ENCODE data around the gene AIP.

The AIP gene

DNA sequence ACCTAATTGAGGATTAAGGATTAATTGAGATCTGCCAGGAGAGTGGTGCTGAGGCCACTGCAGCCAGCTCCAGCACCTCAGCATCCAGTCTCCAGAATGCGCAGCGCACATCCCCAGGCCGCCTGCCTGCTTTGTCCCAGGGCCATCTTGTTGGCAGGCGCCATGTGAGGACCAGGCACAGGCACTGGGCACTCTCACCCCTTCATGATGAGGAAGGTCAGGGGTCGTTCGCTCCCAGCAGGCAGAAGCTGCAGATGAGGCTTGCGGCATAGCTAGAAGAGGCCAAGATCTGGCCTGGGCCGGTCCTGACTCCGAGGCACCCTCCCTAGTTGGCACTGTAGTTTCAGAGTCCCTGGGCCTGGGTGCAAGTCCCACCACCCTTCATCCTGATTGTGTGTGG is 34.0 kb downstream of the AIP start:
- no peak for FAIRE-seq
- no peak for TF ChIP-seq SPI1 (IDR thresholded peaks at IDR 0.05; ENCODE audit: low read depth, low read length)
- TF ChIP-seq PAX5 (IDR thresholded peaks at IDR 0.05; ENCODE audit: insufficient read depth, low read length, severe bottlenecking): no peak
- no peak for TF ChIP-seq POU2F2 (IDR thresholded peaks at IDR 0.05; ENCODE audit: low read depth, low read length)
- TF ChIP-seq POLR2AphosphoS5 (IDR thresholded peaks at IDR 0.05; ENCODE audit: low read depth, low read length): no peak
- TF ChIP-seq POLR2A (IDR thresholded peaks at IDR 0.05; ENCODE audit: low read depth, low read length): no peak
- TF ChIP-seq TAF1 (IDR thresholded peaks at IDR 0.05; ENCODE audit: low read depth, low read length): no peak
- DNase-seq (ENCODE audit: insufficient read length, low spot score): no peak

DNA sequence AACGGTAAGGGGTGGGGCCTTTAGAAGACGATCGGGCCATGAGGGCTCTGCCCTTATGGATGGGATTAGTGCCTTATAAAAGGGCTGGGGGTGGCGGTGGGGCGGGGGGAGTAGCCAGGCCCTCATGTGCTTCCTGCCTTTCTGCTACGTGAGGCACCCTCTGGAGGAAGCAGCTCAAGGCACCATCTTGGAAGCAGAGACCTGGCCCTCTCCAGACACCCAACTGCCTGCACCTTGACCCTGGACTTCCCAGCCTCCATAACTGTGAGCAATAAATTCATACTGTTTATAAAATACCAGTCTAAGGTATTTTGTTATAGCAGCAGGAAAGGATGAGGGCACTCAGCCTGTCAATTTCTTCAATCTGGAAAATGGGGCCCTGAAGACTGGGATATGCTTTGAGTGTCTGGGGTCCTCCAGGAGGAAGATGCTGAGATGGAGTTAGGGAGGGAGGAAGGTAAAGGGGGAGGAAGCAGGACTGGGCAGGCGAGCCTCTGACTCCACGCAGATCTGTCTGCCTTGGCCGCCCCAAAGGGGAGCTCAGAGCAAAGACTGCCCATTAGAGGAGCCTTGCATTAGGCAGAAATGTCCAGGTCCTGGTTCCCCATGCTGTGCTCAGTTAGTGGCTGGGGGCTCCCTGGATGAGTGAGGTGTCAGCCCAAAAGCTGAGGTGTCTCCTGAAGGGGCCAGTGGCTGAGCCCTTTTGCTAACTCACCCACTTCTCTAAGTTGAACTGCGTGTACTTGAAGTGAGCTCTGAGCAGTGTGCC is 35.1 kb downstream of the AIP start:
- no peak for FAIRE-seq
- no peak for DNase-seq (ENCODE audit: insufficient read length, low spot score)
- TF ChIP-seq POLR2AphosphoS5 (IDR thresholded peaks at IDR 0.05; ENCODE audit: low read depth, low read length): no peak
- no peak for TF ChIP-seq PAX5 (IDR thresholded peaks at IDR 0.05; ENCODE audit: insufficient read depth, low read length, severe bottlenecking)
- TF ChIP-seq POU2F2 (IDR thresholded peaks at IDR 0.05; ENCODE audit: low read depth, low read length): no peak
- TF ChIP-seq POLR2A (IDR thresholded peaks at IDR 0.05; ENCODE audit: low read depth, low read length): no peak
- no peak for TF ChIP-seq SPI1 (IDR thresholded peaks at IDR 0.05; ENCODE audit: low read depth, low read length)
- no peak for TF ChIP-seq TAF1 (IDR thresholded peaks at IDR 0.05; ENCODE audit: low read depth, low read length)

DNA sequence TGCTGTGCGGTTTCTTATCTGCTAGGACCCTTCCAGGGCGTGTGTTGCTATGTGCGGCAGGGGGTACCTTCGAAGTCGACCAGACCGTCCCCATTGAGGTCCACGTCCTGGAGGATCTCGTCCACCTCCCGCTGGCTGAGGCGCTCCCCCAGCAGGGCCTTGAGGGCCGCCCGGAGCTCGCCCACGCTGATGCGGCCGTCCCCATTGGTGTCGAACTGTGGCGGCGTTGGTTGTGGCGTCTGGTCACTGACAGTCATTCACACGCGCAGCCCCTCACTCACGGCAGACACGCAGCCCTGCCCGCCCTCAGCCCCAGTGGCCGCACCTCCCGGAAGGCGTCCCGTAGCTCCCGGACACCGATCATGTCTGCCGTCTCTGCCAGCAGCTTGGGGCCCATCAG is 36.9 kb downstream of the AIP start:
- DNase-seq (ENCODE audit: insufficient read length, low spot score) (no peak), FAIRE-seq (no peak)
- no peak for TF ChIP-seq POLR2AphosphoS5 (IDR thresholded peaks at IDR 0.05; ENCODE audit: low read depth, low read length)
- no peak for TF ChIP-seq POLR2A (IDR thresholded peaks at IDR 0.05; ENCODE audit: low read depth, low read length)
- no peak for TF ChIP-seq PAX5 (IDR thresholded peaks at IDR 0.05; ENCODE audit: insufficient read depth, low read length, severe bottlenecking)
- TF ChIP-seq POU2F2 (IDR thresholded peaks at IDR 0.05; ENCODE audit: low read depth, low read length): no peak
- TF ChIP-seq TAF1 (IDR thresholded peaks at IDR 0.05; ENCODE audit: low read depth, low read length): no peak
- no peak for TF ChIP-seq SPI1 (IDR thresholded peaks at IDR 0.05; ENCODE audit: low read depth, low read length)

DNA sequence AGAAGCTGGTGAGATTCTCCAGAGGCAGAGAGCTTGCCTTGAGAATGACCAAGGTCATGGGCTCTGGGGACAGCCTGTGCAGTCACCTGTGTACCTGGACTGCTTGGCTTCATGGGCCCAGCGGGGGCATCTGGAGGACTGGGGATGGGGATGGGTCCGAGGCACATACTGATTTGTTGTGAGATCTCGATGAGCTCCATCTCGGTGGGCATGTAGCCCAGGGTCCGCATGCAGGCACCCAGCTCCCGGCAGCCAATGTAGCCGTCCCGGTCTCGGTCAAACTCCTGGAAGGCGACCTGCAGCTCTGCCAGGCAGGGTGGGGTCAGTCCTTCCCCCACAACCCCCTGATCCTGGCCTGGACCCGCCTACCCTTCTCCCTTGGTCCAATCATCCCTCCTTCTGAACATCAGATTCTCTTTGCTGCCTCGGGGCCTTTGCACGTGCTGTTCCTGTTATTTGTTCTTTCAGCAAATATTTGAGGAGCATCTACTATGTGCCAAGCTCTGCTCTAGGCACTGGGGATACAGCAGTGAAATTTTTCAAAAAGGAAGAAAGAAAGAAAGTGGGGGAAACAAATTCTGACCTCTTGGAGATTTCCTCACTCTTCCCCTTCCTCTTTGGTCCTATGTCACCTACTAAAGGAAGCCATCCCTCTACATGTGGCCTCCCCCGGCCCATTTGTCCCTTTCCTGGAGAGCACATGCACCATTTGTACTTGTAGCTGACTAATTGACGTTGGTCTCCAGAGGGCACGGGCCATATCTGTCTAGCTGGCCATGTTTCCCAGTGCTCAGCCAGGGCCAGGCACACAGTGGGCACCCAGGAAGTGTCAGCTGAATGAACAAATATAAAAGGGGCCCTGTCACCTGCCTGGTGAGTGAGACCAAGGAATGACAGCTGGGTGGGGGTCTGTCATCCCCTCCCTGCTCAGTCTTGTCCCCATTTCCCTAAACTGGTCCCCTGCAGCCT is 38.3 kb downstream of the AIP start:
- DNase-seq (ENCODE audit: insufficient read length, low spot score): no peak
- no peak for TF ChIP-seq TAF1 (IDR thresholded peaks at IDR 0.05; ENCODE audit: low read depth, low read length)
- no peak for TF ChIP-seq POLR2A (IDR thresholded peaks at IDR 0.05; ENCODE audit: low read depth, low read length)
- TF ChIP-seq PAX5 (IDR thresholded peaks at IDR 0.05; ENCODE audit: insufficient read depth, low read length, severe bottlenecking): no peak
- TF ChIP-seq POU2F2 (IDR thresholded peaks at IDR 0.05; ENCODE audit: low read depth, low read length): no peak
- no peak for TF ChIP-seq SPI1 (IDR thresholded peaks at IDR 0.05; ENCODE audit: low read depth, low read length)
- FAIRE-seq: no peak

DNA sequence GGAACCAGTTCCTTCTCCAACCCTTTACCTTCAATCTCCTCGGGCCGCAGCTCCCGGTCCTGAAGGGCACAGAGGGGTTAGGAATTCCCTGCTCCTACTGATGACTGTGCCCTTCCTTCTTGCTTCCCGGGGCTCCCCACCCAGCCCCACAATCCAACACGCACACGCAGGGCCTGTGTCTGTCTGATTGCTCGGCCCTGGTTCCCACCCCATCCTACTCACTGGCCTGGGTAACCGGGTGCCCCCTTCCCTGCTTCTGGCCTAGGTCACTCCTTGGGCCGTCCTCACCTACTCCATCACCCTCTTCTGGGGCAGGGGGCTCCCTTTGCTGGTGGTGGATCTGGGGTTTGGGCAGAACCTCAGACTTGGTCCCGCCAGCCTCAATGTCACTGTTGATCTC is 39.1 kb downstream of the AIP start:
- TF ChIP-seq POLR2A (IDR thresholded peaks at IDR 0.05; ENCODE audit: low read depth, low read length) (no peak), TAF1 (IDR thresholded peaks at IDR 0.05; ENCODE audit: low read depth, low read length) (no peak), POU2F2 (IDR thresholded peaks at IDR 0.05; ENCODE audit: low read depth, low read length) (no peak), POLR2AphosphoS5 (IDR thresholded peaks at IDR 0.05; ENCODE audit: low read depth, low read length) (no peak), PAX5 (IDR thresholded peaks at IDR 0.05; ENCODE audit: insufficient read depth, low read length, severe bottlenecking) (no peak), SPI1 (IDR thresholded peaks at IDR 0.05; ENCODE audit: low read depth, low read length) (no peak)
- FAIRE-seq (no peak), DNase-seq (ENCODE audit: insufficient read length, low spot score) (no peak)

DNA sequence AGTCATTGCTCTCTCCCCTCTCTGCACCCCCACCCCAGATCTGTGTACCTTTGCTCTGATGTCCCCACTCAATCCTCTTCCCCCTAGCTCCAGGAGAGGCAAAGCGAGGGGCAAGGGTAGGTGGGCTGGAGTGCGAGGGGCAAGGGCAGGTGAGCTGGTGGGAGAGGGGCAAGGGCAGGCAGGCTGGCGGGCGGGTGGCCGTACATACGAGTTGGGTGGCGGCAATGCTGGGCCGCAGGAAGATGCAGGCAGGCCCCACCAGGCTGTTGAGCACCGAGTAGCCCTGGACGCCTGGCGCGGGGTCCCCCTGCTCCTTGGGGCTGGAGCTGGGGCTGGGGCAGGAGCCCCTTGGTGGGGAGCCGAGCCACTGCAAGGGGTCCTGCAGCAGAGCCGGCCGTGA is 39.5 kb downstream of the AIP start:
- no peak for FAIRE-seq
- no peak for DNase-seq (ENCODE audit: insufficient read length, low spot score)
- TF ChIP-seq POLR2A (IDR thresholded peaks at IDR 0.05; ENCODE audit: low read depth, low read length) (no peak), SPI1 (IDR thresholded peaks at IDR 0.05; ENCODE audit: low read depth, low read length) (no peak), POU2F2 (IDR thresholded peaks at IDR 0.05; ENCODE audit: low read depth, low read length) (no peak), TAF1 (IDR thresholded peaks at IDR 0.05; ENCODE audit: low read depth, low read length) (no peak), POLR2AphosphoS5 (IDR thresholded peaks at IDR 0.05; ENCODE audit: low read depth, low read length) (no peak), PAX5 (IDR thresholded peaks at IDR 0.05; ENCODE audit: insufficient read depth, low read length, severe bottlenecking) (no peak)

DNA sequence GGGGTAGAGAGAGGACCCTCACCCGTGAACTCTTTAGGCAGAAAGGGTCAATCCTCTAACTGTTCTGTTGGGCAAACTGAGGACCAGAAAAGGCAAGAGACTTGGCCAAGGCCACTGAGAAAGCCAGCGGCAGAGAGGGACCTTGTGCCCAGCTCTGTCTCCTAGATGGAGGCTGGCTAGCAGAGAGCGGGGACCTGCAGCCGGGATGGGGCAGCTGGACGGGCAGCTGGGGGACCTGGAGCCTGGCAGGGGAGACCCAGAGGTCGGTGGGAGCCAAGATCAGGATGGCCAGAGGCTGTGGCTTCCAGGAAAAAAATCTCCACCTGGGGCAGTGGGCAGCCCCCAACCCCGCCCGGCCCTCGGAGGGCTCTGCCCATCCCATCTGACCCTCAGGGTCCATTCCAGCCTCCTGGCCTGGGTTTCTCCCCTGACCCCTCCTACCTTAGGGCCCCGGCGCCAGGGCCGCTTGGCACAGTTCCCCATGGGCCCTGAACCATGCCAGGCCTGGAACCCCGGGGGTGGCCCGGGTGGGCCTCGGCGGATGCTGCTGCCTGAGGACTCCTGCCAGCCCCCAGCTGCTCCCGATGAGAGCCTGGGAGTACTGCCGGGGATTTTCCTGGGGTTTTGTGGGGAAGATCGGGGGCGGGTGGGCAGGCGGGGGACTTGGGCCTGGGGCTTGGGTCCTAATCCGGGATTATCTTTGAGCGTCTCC is 40.2 kb downstream of the AIP start, which contains the start of gene CABP2:
CABP2 (minus strand) TSS at position 603 of the 712 bp plus-strand sequence; CDS start at position 483, 120 bp downstream.
- FAIRE-seq: no peak
- no peak for TF ChIP-seq POU2F2 (IDR thresholded peaks at IDR 0.05; ENCODE audit: low read depth, low read length)
- TF ChIP-seq TAF1 (IDR thresholded peaks at IDR 0.05; ENCODE audit: low read depth, low read length): no peak
- no peak for TF ChIP-seq POLR2A (IDR thresholded peaks at IDR 0.05; ENCODE audit: low read depth, low read length)
- no peak for TF ChIP-seq POLR2AphosphoS5 (IDR thresholded peaks at IDR 0.05; ENCODE audit: low read depth, low read length)
- no peak for TF ChIP-seq PAX5 (IDR thresholded peaks at IDR 0.05; ENCODE audit: insufficient read depth, low read length, severe bottlenecking)
- no peak for TF ChIP-seq SPI1 (IDR thresholded peaks at IDR 0.05; ENCODE audit: low read depth, low read length)
- no peak for DNase-seq (ENCODE audit: insufficient read length, low spot score)

DNA sequence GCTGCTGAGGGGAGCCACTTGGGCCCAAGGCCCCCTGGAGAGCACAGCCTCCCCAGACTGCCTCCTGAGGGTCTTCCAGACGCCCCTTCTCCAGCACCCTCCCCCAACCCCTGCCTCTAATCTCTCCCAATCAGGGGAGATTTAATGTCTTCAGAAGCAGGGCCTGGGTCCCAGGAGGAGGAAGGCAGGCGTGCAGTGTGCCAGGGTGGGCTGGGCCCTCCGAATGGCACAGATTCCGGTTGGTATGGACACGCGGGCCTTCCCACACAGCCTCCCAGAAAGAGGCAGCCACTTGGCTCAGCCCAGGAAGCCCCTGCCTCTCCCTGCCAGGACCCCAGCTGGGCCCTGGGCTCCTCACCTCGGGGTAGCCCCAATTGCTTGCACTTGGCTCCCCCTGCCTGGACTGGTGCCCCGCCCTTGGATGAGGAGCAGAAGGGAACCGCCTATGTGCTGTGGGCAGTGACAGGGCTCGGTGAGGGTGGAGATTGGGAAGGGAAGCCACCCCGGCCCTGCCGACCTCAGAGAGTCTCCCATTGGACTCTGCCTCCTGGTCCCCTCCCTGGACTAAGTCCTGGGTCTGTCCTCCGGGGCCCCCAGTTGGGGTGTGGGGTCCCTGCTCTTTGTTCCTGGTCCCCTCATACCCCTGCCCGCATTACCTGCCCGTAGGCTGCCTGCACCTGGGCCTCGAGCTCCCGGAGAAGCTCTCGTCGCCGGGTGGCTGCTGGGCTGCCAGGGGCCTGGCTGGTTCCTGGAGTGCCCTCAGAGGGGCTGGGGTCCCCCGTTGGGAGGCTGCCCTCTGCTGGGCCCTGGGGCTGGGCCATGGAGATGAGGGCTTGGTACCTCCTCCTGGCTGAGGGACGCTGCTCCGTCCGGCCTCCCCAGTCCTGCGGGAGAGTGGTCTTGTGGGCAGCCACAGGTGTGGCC is 41.0 kb downstream of the AIP start:
- DNase-seq (ENCODE audit: insufficient read length, low spot score): no peak
- no peak for TF ChIP-seq POLR2AphosphoS5 (IDR thresholded peaks at IDR 0.05; ENCODE audit: low read depth, low read length)
- TF ChIP-seq POU2F2 (IDR thresholded peaks at IDR 0.05; ENCODE audit: low read depth, low read length): no peak
- no peak for TF ChIP-seq TAF1 (IDR thresholded peaks at IDR 0.05; ENCODE audit: low read depth, low read length)
- no peak for TF ChIP-seq SPI1 (IDR thresholded peaks at IDR 0.05; ENCODE audit: low read depth, low read length)
- no peak for TF ChIP-seq POLR2A (IDR thresholded peaks at IDR 0.05; ENCODE audit: low read depth, low read length)
- no peak for TF ChIP-seq PAX5 (IDR thresholded peaks at IDR 0.05; ENCODE audit: insufficient read depth, low read length, severe bottlenecking)
- no peak for FAIRE-seq
